ENCODE results near the gene RAB7B.

DNA sequence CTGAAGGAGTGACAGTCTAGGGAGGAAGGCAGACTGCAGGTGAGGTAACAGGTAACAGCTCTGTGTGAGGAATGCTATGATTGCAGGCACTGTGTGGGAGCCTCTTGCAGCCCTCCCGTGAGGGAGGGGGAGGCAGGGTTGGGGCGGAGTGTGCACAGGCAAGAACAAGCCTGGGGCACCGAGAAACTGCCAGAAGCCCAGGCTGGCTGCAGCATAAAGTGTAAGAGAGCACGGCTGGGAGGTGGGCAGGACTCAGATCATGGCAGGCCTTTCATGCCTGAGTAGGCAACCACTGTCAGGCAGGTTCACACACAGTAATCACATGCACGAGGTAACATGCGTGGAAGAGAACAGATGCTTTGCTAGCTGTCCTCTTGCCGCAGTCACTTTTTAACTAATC, 38.4 kb upstream of the RAB7B start:
- no peak for TF ChIP-seq POLR2A (IDR thresholded peaks at IDR 0.05)
- TF ChIP-seq, protein P1, sequence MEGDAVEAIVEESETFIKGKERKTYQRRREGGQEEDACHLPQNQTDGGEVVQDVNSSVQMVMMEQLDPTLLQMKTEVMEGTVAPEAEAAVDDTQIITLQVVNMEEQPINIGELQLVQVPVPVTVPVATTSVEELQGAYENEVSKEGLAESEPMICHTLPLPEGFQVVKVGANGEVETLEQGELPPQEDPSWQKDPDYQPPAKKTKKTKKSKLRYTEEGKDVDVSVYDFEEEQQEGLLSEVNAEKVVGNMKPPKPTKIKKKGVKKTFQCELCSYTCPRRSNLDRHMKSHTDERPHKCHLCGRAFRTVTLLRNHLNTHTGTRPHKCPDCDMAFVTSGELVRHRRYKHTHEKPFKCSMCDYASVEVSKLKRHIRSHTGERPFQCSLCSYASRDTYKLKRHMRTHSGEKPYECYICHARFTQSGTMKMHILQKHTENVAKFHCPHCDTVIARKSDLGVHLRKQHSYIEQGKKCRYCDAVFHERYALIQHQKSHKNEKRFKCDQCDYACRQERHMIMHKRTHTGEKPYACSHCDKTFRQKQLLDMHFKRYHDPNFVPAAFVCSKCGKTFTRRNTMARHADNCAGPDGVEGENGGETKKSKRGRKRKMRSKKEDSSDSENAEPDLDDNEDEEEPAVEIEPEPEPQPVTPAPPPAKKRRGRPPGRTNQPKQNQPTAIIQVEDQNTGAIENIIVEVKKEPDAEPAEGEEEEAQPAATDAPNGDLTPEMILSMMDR (IDR thresholded peaks at IDR 0.05): no peak

Data from right lobe of liver (tissue), 4 donors.